Measurements from ENCODE around the gene PCDHB7.
"Not testable (repeated sequence)": the region's sequence is repeated elsewhere in the genome, so short reads cannot be mapped to it uniquely, and the experiment has no call there.

GRCh38 chr5:141216035-141216434, 43.6 kb downstream of the PCDHB7 start:
- not testable (repeated sequence) for TF ChIP-seq EZH2 (IDR thresholded peaks at IDR 0.05; ENCODE audit: low read length, missing control alignments); CTCF (conservative IDR thresholded peaks at IDR 0.05 in 1 of 2, IDR thresholded peaks at IDR 0.05 in 1 of 2; ENCODE audit: low read depth in 1 of 2, low read length in 2 of 2)
